Measurements from ENCODE around the gene ADAM22.
"Not testable (repeated sequence)": the region's sequence is repeated elsewhere in the genome, so short reads cannot be mapped to it uniquely, and the experiment has no call there.

ADAM22 gene, protein sequence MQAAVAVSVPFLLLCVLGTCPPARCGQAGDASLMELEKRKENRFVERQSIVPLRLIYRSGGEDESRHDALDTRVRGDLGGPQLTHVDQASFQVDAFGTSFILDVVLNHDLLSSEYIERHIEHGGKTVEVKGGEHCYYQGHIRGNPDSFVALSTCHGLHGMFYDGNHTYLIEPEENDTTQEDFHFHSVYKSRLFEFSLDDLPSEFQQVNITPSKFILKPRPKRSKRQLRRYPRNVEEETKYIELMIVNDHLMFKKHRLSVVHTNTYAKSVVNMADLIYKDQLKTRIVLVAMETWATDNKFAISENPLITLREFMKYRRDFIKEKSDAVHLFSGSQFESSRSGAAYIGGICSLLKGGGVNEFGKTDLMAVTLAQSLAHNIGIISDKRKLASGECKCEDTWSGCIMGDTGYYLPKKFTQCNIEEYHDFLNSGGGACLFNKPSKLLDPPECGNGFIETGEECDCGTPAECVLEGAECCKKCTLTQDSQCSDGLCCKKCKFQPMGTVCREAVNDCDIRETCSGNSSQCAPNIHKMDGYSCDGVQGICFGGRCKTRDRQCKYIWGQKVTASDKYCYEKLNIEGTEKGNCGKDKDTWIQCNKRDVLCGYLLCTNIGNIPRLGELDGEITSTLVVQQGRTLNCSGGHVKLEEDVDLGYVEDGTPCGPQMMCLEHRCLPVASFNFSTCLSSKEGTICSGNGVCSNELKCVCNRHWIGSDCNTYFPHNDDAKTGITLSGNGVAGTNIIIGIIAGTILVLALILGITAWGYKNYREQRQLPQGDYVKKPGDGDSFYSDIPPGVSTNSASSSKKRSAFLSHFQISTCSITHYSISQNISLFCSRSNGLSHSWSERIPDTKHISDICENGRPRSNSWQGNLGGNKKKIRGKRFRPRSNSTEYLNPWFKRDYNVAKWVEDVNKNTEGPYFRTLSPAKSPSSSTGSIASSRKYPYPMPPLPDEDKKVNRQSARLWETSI

GRCh38 chr7:87933953-87934698 is at the start of gene ADAM22:
TSS of gene ADAM22 (plus strand) at chr7:87934251. CDS start at chr7:87934466, 215 bp downstream.
- DNase-seq: peak; percentile 94

DNA sequence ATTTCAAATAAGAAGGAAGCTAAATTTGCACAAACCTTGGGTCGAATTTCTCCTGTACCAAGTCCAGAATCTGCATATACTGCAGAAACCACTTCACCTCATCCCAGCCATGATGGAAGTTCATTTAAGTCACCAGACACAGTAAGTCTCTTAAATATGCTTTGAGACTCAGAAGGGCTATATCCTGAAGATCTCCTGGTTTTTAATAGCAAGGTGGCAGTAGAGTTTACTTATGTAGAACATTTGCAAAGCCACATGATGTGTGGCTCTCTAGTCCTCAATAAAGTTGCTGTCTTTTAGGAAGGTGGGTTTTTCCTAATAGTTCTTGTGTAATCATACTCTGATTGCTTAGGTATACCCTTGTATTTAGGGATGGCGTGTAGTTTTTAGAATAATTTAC is 49.0 kb upstream of the ADAM22 start:
- no peak for DNase-seq

DNA sequence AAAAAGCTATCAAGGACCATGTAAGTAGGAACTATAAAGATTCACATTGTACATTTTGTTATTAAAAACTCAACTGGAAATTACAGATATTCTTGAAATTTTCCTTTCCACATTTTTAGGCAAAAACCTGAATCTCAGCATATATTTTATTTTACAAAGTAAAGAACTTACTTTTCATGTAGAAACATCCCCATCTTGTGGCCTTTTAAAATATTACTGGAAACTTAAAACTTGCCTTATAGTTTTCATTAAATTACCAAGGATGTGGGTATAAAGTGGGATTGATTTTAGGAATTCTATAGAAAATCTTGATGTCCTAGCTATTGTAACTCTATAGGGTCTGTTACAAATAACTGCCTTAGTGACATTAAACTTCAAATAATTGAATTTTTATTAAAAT is 47.2 kb upstream of the ADAM22 start:
- no peak for DNase-seq

- DNase-seq: no peak
These were observed 38.7 kb upstream of the ADAM22 start for GRCh38 chr7:87895363-87895762.

GRCh38 chr7:87899255-87899654 is 34.8 kb upstream of the ADAM22 start:
- DNase-seq: no peak

- not testable (repeated sequence) for DNase-seq
These were observed 26.7 kb upstream of the ADAM22 start for GRCh38 chr7:87907136-87907906.

DNA sequence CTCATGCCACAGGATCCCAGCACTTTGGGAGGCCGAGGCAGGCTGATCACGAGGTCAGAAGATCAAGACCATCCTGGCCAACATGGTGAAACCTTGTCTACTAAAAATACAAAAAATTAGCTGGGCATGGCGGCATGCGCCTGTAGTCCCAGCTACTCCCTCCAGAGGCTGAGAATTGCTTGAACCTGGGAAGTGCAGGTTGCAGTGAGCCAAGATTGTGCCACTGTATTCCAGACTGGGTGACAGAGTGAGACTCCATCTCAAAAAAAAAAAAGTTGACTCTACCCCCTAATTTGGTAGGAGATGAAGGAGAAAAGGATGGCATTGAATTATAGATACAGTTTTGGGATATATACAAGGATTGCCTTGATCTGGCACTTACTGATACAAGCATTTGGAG is 25.2 kb upstream of the ADAM22 start:
- DNase-seq: not testable (repeated sequence)

- no peak for DNase-seq
These were observed 21.9 kb upstream of the ADAM22 start for GRCh38 chr7:87912121-87912520.

GRCh38 chr7:87918740-87919139 is 15.3 kb upstream of the ADAM22 start:
- no peak for DNase-seq

- DNase-seq: no peak
These were observed 14.2 kb upstream of the ADAM22 start for GRCh38 chr7:87919875-87920274.

- DNase-seq: no peak
These were observed 13.5 kb upstream of the ADAM22 start for GRCh38 chr7:87920578-87920977.

DNA sequence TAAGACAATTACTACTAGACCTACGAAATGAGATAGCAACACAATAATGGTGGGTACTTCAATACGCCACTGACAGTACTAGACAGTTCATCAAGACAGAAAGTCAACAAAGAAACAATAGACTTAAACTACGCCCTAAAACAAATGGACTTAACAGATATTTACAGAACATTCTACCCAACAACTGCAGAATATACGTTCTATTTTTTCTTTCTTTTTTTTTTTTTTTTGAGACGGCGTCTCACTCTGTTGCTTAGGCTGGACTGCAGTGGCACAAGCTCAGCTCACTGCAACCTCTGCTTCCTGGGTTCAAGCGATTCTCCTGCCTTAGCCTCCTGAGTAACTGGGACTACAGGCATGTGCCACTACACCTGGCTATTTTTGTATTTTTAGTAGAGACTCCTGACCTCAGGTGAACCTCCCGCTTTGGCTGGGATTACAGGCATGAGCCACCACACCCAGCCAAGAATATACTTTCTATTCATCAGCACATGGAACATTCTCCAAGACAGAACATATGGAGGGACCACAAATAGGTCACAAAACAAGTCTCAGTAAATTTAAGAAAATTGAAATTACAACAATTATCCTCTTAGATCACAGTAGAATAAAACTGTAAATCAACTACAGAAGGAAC is 11.2 kb upstream of the ADAM22 start:
- DNase-seq: not testable (repeated sequence)

DNA sequence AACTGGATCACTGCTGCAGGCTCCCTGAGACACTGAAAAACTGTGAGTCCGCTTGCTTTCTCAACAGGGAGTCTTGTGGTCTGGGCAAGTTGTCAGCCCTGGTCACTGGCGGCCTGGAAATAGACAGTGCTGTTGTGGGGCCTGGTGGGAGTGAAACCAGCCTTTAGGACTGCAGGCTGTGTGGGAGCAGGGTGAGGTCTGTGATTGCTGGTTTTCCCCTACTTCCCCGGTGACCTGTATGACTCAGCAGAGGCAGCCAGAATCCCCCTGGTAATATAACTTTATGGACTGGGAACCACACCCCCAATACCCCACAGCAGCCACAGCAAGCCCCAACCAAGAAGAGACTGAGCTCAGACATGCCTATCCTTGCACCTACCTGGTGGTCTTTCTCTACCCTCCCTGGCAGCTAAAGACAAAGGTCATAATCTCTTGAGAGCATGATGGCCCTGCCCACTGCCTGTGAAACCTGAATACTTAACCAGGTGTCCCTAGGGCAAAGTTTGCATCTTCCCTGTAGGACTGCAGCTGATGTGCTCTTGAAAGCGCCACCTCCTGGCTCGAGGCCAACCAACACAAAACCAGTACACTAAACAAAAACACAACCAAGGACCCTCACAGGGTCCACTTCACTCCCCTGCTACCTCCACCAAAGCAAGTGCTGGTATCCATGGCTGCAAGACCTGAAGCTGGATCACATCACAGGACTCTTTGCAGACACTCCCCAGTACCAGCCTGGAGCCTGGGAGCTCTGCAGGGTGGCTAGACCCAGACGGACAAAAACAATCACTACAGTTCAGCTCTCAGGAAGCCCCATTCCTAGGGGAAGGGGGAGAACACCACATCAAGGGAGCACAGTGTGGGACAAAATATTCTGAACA is 7.2 kb upstream of the ADAM22 start:
- DNase-seq: peak; percentile 49

DNA sequence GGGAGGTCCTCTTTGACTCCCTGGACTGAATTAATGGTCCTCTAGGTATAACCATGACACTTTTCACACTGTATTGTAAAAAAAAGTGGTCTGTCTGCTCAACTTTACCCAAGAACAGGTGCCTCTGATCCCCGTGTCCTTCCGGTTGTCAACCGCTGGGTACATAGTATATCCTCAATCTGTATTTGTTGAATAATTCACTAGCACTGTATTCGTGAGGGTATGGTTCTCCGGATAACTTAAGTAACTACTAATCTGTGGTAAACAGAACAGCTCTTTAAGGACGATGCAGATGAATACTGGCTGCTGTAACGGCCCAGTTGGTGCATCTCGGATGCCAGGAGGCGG is 472 bp upstream of the ADAM22 start:
- DNase-seq: no peak

DNA sequence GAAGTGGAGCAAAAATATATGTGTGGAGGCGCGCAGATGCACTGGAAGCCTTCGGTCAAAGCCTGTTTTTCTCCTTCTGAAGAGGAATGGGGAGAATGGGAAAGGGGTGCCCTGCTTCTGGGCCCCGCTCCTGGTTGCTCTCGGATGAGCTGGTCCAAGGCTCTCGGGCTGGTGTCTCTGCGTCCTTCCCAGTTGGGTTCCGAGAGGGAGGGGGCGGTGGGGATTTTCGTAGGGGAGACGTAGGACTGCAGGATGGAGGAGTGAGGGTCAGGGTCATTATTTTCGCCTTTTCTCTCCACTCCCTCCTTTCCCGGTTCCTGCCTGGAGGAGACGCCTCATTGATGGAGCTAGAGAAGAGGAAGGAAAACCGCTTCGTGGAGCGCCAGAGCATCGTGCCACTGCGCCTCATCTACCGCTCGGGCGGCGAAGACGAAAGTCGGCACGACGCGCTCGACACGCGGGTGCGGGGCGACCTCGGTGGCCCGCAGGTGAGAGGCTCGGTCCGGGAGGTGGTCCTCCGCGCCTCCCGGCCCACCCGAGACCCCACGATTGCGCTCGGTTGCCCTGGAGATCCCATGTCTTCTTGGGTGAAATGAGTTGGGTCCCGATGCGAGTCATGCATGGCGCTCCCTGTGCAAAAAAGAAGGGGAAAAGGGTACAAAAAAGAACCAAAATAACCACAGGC is 790 bp downstream of the ADAM22 start:
- DNase-seq: peak; percentile 27

- DNase-seq: no peak
These were observed 1.3 kb downstream of the ADAM22 start for GRCh38 chr7:87935384-87935706.

- DNase-seq: no peak
These were observed 7.1 kb downstream of the ADAM22 start for GRCh38 chr7:87941138-87941537.

- DNase-seq: no peak
These were observed 10.5 kb downstream of the ADAM22 start for GRCh38 chr7:87944547-87944946.

- DNase-seq: not testable (repeated sequence)
These were observed 11.9 kb downstream of the ADAM22 start for GRCh38 chr7:87945926-87946325.

GRCh38 chr7:87948371-87948770 is 14.3 kb downstream of the ADAM22 start:
- no peak for DNase-seq
